Measurements from ENCODE around the gene GALK2.

Gene GALK2

DNA sequence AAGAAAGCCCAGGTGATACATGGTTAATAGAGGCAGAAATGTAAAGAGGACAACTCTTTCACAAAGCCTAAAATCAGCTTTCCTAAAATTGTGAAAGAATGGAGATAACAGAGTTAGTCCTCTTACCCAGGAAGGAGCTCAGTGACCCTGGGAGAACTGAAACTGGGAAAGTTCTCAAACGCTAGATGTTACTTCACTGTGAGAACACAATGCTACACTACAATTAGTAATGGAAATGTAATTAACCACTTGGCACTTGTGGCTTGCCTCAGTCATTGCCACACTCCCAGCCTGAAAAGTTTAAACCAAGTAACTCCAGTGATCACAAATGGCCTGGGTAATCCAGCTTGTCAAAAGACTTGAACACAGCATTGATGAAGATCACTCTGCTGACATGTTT, 150.3 kb downstream of the GALK2 start:
- peaks cover 17% of the 10 kb centered on the region for H3K36me3 ChIP-seq
- H3K9me3 ChIP-seq = no peaks in the 10 kb centered on the region
- H3K27me3 ChIP-seq = no peaks in the 10 kb centered on the region
- H3K4me1 ChIP-seq (ENCODE audit: control insufficient read depth in 1 of 2, insufficient read depth in 1 of 2, low read depth in 1 of 2, low read length in 1 of 2) = peaks cover 3 to 14% of the 10 kb centered on the region in 2 experiments
- no peak overlapping the region for H3K4me3 ChIP-seq (ENCODE audit: low read depth in 1 of 2, low read length in 1 of 2)
- TF ChIP-seq, protein P1, sequence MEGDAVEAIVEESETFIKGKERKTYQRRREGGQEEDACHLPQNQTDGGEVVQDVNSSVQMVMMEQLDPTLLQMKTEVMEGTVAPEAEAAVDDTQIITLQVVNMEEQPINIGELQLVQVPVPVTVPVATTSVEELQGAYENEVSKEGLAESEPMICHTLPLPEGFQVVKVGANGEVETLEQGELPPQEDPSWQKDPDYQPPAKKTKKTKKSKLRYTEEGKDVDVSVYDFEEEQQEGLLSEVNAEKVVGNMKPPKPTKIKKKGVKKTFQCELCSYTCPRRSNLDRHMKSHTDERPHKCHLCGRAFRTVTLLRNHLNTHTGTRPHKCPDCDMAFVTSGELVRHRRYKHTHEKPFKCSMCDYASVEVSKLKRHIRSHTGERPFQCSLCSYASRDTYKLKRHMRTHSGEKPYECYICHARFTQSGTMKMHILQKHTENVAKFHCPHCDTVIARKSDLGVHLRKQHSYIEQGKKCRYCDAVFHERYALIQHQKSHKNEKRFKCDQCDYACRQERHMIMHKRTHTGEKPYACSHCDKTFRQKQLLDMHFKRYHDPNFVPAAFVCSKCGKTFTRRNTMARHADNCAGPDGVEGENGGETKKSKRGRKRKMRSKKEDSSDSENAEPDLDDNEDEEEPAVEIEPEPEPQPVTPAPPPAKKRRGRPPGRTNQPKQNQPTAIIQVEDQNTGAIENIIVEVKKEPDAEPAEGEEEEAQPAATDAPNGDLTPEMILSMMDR (IDR thresholded peaks at IDR 0.05) = no peak
- peak overlapping the region; percentile 34 for H3K27ac ChIP-seq

DNA sequence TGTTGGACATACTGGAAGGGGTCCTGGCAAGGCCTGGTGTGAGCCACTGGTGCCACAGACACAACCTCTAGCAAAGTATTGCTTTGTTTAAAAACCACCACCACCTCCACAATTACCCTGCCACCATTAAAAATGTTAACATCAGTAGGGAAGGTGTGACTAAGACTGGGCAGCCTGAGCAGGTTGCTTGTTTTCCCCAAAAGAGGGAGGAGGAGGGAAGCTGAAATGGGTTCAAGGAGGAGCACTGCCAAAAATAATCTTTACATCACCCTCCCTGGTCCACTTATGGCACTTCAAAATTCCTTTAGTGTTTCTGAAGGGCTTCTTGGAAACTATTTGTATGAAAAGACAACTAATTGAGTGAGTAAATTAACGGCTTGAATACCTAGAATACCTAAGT, 153.2 kb downstream of the GALK2 start:
- H3K4me3 ChIP-seq (ENCODE audit: low read depth in 1 of 2, low read length in 1 of 2) = no peak overlapping the region
- H3K27me3 ChIP-seq = no peaks in the 10 kb centered on the region
- H3K4me1 ChIP-seq (ENCODE audit: control insufficient read depth in 1 of 2, insufficient read depth in 1 of 2, low read depth in 1 of 2, low read length in 1 of 2) = peaks cover 3 to 14% of the 10 kb centered on the region in 2 experiments
- H3K9me3 ChIP-seq = no peaks in the 10 kb centered on the region
- no peak overlapping the region for H3K27ac ChIP-seq
- peaks cover 19% of the 10 kb centered on the region for H3K36me3 ChIP-seq
- TF ChIP-seq, protein P1 (IDR thresholded peaks at IDR 0.05) = no peak

DNA sequence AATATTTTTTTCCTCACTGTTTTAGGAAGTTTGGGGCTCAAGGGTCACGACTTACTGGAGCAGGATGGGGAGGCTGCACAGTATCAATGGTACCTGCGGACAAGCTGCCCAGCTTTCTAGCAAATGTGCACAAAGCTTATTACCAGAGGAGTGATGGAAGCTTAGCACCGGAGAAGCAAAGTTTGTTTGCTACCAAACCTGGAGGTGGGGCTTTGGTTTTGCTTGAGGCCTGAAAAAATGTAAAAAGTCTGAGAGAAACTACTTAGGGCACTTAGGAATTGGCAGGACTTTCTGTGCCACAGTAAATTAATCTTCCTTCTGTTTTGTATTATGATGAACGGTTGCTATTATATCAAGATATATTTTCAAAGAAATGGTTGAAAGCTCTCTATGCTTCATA, 157.9 kb downstream of the GALK2 start:
- Histone ChIP-seq H3K4me1 (ENCODE audit: control insufficient read depth in 1 of 2, insufficient read depth in 1 of 2, low read depth in 1 of 2, low read length in 1 of 2) (no peaks in the 10 kb centered on the region), H3K9me3 (no peaks in the 10 kb centered on the region), H3K36me3 (peaks cover 10% of the 10 kb centered on the region), H3K27ac (no peak overlapping the region), H3K4me3 (ENCODE audit: low read depth in 1 of 2, low read length in 1 of 2) (no peak overlapping the region), H3K27me3 (no peaks in the 10 kb centered on the region)
- TF ChIP-seq, protein P1 (IDR thresholded peaks at IDR 0.05) = no peak

DNA sequence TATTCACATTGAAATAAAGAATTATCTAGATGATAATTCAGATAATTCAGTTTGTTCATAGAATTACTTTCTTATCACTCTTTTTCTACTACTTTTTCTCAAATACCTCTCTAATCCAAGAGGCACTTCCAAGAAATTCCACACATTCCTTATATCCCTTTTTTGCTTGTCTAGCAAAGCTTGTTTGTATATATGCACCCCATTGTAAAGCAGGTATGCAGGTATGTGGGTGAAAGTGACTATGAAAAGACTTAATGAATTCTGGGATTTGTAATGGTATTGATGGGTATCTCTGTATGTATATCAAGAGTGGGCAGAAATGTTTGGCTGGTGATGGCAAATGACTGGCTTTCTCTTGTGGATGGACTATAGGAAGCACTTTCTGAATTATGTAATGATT, 158.9 kb downstream of the GALK2 start:
- Histone ChIP-seq H3K27me3 (no peaks in the 10 kb centered on the region), H3K9me3 (no peaks in the 10 kb centered on the region), H3K27ac (no peak overlapping the region), H3K4me3 (ENCODE audit: low read depth in 1 of 2, low read length in 1 of 2) (no peak overlapping the region), H3K36me3 (peaks cover 6% of the 10 kb centered on the region), H3K4me1 (ENCODE audit: control insufficient read depth in 1 of 2, insufficient read depth in 1 of 2, low read depth in 1 of 2, low read length in 1 of 2) (no peaks in the 10 kb centered on the region)
- TF ChIP-seq, protein P1 (IDR thresholded peaks at IDR 0.05) = no peak

DNA sequence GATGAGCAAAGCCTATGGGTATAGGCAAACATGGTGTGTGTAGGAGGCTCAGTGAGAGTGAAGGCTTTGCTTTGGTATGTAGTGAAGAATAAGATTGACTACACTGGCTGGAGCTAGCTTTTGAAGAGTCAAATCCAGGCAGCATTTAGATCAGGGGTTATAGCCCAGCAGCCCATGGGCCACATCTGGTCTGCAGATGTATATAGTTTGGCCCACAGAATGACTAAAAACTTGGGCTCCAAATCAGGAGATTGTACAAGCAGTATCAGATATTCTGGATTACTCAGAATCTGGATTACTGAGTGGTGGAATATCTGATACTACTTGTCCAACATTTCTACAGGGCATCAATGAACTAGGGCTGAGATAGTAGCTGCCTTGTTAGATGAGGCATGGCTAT, 160.1 kb downstream of the GALK2 start:
- no peaks in the 10 kb centered on the region for H3K27me3 ChIP-seq
- H3K36me3 ChIP-seq = peaks cover 6% of the 10 kb centered on the region
- H3K9me3 ChIP-seq = no peaks in the 10 kb centered on the region
- no peaks in the 10 kb centered on the region for H3K4me1 ChIP-seq (ENCODE audit: control insufficient read depth in 1 of 2, insufficient read depth in 1 of 2, low read depth in 1 of 2, low read length in 1 of 2)
- no peak overlapping the region for H3K27ac ChIP-seq
- TF ChIP-seq, protein P1 (IDR thresholded peaks at IDR 0.05) = no peak
- no peak overlapping the region for H3K4me3 ChIP-seq (ENCODE audit: low read depth in 1 of 2, low read length in 1 of 2)

DNA sequence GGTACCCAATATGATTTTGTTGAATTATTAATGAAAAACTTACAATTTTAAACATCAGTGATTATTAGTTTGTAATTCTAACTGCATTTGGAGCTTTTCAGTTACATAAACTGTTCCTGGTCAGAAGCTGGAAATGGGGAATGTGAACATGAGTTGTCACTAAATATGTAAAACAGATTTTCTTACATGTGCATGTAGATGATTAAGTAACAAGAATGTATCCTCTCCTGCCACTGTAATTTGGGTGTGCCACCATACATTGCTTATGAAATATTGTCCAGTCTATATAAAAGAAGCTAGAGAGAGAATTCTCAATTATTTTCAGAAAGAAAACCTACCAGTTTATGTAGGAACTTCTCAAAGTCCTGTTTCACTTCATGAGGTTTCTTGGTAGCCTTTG, 161.4 kb downstream of the GALK2 start:
- Histone ChIP-seq H3K9me3 (no peaks in the 10 kb centered on the region), H3K4me1 (ENCODE audit: control insufficient read depth in 1 of 2, insufficient read depth in 1 of 2, low read depth in 1 of 2, low read length in 1 of 2) (no peaks in the 10 kb centered on the region), H3K27ac (no peak overlapping the region), H3K36me3 (peaks cover 6% of the 10 kb centered on the region), H3K4me3 (ENCODE audit: low read depth in 1 of 2, low read length in 1 of 2) (no peak overlapping the region), H3K27me3 (no peaks in the 10 kb centered on the region)
- TF ChIP-seq, protein P1 (IDR thresholded peaks at IDR 0.05) = no peak
